NCI-H146 (cell line): ENCODE data around the gene LPIN1.
"Not testable (repeated sequence)": the region's sequence is repeated elsewhere in the genome, so short reads cannot be mapped to it uniquely, and the experiment has no call there.

ENCODE experiments used
- DNase-seq: peaks from one replicate; lab custom pipeline; 2025; lab: John Stamatoyannopoulos, UW

Gene LPIN1

DNA sequence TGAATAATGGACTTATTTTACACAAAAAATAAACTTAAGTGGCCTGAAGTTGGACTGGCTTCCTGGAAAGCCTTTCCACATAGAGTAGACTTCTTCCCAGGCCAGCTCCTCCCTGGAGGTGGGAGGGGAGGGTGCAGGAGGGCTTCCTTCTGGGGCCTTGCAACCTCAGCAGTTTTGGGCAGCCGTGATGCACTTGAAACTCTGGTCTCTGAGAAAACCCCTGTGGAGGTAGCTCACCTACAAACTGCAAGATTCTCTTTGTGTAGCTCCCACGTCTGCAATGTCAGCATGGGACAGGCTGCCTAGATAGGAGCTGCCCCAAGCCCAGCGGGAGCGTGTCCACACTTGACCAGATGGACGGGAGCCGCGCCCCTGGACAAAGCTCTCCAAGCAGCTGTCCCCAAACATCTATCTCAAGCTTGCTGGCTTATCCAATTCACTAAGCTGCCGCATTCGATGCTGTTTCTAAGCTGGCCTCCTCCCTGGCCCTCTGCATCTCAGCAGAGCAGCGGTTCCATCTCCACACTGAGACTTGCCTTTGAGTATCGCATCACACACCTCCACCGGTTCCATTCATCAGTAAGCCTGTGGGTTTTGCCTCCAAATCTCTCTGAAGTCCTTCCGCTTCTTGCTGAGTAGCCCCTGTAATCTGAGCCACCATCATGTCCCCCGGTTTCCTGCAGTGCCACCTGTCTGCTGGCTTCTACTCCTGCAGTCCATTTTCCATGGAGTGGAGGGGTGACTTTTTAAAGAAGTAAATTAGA, 1.6 kb upstream of the LPIN1 start:
- DNase-seq, result peak; percentile 54

DNA sequence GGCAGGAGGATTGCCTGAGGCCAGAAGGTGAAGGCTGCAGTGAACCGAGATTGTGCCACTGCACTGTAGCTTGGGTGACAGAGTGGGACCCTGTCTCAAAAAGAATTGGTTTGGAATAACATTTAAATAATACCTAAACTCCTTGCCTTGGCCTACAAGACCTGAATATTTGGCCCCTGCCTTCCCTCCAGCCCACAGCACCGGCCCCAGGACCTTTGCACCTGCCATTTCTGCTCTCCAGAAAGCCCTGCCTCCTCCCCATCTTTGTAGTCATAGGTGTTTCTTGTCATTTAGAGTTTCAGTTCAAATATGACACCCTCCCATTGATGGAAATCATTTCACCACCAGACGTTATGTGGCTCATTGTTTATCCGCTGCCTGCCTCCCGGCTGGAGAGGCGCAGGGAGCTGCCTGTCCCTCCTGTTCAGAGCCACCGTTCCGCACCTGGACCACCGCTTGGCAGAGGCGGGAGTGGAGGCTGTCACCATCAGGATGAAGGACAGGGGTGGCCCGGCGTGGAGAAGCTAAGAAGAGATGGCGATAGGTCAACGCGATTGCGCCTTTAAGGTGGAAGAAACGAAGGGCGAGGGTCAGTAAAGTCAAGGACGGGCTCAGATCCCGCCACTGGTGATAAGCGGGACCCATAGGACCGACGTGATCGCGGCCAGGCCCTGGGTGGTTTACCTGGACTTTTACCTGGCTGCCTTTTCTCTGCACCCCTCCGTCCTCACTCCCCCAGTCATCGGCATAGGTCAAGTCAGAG, 638 bp upstream of the LPIN1 start:
- DNase-seq, result peak; percentile 10

DNA sequence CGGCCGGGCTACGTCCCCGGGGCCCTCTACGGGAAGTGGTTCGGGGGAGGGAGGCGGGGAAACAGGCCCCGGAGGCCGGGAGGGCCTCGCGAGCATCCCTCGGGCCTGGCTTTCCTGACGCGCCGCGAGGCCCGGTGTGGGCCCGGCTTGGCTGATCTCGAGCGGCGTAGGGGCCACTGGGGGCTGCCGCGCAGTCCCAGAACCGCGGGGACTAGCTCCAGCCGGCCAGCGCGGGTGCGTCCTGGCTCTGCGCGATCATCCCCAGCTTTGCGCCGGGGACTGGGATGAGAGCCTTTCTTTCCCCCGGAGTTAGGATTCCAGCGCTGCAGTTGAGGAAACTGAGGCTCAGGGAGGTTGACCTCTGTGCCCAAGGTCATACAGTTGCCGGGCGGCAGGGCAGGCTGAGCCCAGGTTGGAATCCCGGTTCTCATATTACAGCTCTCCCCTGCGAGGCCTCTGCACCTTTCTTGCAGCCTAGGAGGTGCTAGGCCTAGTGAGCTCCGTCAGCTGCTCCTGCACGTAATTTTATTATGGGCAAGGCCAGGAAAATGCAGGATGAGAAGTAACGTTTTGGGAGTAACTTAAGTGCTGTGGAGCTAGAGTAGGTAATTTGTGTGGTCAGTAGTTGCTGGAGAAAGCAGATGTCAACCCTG, 501 bp downstream of the LPIN1 start:
- DNase-seq, result peak; percentile 50

DNA sequence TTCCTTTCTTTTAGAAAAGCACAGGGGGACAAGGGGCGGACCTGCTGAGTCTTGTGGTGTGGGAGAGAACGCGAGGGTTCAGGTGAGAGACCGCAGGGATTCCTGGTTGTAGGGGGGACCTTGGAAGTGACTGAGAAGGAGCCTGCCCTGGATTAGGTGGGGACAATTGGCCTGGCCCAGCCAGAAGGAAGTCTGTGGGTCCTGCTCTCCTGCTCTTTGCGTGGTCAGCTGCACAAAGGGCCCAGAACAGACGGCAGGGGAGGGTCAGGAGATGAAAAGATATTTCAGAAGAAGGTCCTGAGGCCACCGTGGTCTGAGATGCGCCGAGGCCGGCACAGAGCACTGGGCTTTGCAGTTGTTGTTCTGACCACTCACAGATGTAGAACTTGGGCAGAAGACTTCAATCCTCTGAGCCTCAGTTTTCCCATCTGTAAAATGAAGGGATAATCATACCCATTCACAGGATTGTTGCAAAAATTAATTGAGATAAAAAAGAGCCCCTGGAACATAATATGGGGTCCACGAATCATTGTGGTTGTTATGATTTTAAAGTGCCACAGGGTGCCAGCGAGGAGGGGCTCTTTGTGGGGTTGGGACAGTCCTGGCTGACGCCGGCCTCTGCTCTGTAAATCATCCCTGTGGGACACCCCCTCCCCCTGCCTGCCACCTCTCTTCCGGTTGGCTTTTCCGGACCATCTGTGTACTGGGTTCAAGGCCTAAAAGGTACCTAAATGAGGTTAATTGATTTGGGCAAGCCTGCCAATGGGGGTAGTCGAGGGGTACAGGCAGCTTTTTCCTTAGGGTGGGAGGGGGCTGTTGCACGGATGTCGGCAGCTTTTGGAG, 1.8 kb downstream of the LPIN1 start:
- DNase-seq, result no peak

DNA sequence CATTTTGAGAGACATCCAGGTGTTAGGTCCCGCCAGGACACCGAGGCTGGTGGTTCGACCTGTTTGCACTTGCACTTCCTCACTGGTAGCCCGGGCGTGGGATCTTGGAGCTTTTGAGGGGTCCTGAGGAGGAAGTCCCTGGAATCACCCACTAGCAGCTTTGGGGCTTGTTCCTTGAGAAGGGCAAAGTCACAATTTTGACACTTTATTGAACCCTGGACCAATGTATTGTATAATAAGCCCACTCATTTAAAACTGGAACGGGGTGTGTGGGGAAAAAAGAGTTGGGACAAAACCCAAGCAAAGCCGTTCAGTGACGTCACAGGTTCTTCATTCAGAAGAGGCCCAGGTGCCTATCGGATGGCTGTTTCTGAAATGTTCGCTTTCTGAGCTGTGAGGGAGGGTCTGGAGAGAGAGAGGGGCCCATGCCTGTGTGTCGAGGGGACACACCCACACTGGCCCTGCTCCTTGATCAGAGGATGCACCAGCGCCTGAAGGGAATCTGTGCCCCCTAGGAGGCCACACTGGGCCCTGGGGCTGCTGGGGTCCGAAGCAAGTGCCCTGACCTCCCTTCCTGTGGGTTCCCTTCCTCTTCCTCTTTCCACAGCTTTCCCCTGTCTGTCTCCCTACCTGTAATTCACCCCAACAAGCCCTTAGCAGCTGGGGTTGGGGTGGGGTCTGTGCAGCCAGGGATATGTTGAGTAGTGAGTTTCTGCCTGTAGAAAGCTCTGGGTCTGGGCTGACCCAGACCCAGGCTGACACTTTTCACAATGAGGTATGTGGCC, 2.6 kb downstream of the LPIN1 start:
- DNase-seq, result no peak

DNA sequence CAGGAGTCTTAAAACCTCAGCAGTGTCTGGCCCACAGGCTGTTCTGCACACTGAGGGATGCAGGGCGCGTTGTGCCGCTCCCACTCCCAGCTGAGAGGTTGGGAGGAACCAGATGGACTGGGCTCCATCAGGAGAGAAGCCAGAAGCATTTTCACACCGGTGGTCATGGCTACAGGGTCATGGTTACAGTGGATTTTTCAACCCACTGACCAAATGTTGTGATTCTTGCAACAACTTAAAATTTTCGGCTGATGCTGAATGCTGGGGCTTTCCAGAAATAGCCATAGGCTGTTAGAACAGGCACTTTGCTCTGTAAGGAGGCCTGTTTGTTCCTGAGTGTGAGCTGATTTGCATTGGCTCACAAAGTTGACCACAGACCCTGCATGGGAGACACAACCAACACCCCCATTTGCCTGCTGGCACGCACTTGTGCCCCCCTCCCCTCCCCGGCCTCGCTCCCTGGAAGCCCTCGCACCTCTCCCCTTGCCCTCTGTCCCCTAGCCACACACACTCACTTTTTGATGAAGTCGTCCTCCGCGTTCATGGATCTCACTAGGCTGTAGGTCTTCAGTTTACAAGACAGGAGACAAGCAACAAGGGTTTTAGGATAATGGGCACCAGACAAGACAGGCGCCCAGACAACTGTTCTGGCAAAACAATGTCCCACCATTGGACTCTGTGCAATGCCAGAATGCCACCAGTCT, 3.4 kb downstream of the LPIN1 start:
- DNase-seq, result no peak

DNA sequence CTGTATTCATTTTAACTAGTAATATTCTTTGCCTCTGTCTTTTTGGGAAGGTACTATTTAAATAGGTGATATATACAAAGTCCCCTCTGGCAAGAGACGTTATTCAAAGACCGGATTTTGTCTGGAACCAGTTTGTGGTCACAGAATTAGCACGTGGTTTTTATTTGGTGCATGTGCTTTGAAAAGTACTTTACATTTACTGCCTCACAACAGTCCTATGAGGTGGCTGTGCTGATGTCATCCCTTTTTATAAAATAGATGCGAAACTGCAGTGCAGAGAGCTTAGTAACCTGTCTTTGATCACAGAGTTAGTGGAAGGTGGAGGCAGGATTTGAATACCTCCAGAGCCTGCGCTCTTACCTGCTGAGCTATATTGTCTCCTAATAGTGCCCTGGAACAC, 4.0 kb downstream of the LPIN1 start:
- DNase-seq, result no peak

DNA sequence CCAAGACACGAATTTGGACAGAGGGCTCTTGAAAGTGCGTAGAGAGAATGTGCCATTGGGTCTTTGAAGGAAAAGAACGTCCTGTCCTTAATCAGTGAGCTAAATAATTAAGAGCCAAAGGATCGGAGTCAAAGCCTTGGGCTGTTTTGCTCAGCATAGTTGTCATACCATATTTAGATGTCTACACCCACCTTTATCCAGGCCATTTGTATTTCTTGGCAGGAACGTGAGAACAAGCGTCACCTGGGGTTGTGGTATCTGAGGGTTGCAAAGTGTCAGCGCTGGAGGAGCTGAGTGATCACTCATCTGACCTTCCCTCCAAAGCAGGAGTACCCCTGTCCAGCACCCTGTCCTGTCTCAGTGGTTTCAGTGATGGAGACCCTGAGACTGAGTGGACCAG, 4.5 kb downstream of the LPIN1 start:
- no peak for DNase-seq

DNA sequence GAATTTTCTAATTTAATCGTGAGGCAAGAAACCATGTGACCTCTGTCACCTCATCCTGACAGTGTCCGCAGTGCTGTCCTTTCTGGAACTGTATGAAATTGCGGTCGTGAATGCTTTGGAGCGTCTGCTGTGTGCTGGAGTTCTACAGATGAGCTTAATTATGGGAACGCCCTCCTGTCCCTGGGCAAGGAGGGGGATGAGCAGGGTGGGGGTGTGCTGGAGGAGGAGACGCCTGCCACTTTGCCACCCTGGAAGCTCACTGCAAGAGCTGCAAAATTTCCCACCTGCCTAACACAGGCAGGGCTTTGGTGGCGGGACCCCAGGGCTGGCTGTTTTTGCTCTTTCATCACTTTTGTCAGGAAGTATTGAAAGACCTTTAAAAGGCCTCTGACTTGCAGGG, 6.5 kb downstream of the LPIN1 start:
- DNase-seq, result peak; percentile 28

DNA sequence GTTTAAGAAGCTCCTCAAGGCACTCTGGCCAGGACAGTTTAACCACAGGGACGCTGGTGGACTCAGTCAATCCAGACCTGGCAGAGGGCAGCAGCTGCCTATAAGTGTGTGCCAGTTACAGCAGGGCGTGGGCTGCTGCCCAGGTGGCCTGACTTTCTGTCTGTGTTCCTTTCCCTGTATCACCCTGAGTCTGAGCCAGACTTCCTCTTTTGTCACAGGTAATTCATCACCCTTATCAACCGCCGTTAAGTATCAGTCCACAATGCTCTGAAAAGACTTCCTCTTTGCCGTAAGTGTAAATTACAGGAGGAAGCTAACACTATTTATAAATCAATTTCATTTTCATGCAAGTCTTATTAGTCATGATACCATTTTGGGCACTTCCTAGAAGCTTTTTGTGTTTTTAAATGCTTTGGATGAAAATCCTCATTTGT, 7.0 kb downstream of the LPIN1 start:
- peak; percentile 87 for DNase-seq

DNA sequence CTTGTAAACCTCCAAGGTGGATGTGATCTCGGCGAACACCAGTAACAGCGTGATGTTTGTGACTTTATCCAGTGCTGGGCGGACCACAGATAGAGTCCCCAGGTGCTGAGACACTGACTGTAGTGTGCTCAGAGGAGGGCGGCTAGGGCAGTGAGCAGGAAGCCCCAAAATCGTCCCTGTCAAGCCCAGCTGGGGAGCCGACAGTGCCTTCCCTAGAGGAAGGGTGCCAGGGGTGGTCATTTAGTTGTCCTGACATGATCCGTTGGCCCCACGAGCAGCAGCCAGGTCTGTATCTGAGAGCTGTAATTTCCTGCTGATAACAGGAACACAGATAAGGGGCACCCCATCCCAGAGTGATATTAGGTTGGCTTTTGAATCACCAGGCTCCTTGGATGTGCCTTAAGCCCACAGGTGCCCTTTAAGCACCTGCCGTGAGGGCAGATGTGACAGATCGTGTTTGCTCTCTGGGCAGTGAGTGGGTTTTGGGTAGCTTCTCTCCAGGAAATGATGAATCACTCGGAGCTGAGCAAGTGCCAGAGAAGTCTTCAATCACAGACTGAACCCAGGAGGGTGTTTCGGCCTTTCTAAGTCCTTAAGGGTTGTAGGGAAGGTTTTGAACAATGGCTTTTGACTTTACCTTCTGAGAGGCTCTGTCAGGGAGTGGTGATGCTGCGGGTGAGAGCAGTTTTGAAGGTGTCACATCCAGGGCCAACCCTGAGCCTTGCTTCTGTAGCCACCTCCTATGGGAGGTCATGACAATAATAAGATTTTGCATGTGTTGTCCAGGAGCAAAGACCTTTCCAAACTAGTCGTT, 7.7 kb downstream of the LPIN1 start:
- DNase-seq, result peak; percentile 73

DNA sequence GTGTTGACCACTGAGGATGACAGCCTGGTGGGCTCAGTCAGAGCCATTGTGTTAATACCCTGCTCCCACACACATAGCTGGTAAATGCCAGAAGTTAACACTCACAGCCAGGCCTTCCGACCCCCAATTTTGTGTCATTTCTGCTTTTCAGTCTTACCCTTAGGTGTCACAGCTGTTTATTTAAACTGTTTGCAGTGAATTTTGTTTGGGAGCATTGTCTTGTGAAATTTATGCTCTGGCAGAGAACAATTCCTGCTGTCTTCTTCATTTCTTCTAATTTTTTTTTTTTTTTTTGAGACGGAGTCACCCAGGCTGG, 8.2 kb downstream of the LPIN1 start:
- no peak for DNase-seq

DNA sequence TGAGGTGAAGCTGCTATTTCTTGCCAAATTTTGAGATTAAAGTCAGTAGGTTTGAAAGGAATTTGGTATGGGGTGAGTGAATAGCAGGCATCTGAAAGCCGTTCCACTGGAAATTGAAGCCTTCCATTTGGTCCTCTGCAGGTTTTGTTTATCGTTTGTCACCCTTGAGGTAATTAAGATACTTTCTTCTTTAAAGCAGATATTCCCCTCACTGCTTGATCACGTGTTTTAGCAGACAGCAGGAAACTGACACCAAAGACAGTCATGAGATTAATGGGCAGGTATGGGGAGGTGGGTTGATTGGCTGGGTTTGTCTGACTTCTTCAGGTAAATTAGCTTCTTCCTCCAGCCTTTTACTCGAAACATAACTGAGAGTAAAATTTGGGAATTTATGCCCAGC, 10.7 kb downstream of the LPIN1 start:
- peak; percentile 20 for DNase-seq

DNA sequence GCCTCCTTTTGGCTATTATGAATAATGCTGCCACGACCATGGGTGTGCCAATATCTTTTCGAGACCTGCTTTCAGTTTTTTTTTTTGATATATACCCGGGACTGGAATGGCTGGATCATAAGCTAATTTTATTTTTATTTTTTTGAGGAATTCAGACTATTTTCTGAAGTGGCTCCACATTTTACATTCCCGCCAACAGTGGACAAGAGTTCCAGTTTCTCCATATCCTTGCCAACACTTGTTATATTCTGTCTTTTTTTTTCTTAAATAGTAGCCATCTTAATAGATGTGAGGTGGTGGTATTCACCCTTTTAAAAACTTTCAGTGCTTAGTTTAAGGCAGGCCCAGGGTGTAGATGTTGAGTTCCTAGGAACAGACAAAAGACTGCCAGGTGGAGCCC, 11.8 kb downstream of the LPIN1 start:
- DNase-seq, result no peak

DNA sequence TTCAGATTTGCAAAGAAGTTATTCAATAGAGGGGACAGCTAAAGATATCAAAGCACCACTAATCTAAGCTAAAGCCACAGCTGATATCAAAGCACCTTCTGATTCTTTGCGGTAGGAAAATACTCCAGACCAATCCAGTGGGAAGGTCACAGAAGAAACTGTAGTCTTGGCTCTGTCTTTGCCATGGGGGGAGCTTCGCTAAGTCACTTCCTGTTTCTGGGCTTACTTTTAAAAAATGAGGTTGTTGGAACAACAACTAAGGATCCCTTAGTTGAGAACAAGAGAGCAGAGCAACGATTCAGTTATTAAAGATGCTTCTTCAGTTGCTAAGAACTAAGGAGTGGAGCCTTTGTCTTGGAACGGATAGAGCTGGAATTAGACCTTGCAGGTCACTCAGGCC, 12.2 kb downstream of the LPIN1 start:
- DNase-seq, result no peak

DNA sequence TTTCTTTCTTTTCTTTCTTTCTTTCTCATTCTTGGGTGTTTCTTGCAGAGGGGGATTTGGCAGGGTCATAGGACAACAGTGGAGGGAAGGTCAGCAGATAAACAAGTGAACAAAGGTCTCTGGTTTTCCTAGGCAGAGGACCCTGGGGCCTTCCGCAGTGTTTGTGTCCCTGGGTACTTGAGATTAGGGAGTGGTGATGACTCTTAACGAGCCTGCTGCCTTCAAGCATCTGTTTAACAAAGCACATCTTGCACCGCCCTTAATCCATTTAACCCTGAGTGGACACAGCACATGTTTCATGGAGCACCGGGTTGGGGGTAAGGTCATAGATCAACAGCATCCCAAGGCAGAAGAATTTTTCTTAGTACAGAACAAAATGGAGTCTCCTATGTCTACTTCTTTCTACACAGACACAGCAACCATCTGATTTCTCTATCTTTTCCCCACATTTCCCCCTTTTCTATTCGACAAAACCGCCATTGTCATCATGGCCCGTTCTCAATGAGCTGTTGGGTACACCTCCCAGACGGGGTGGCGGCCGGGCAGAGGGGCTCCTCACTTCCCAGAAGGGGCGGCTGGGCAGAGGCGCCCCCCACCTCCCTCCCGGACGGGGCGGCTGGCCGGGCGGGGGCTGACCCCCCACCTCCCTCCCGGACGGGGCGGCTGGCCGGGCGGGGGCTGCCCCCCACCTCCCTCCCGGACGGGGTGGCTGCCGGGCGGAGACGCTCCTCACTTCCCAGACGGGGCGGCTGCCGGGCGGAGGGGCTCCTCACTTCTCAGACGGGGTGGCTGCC, 12.9 kb downstream of the LPIN1 start:
- DNase-seq, result not testable (repeated sequence)

DNA sequence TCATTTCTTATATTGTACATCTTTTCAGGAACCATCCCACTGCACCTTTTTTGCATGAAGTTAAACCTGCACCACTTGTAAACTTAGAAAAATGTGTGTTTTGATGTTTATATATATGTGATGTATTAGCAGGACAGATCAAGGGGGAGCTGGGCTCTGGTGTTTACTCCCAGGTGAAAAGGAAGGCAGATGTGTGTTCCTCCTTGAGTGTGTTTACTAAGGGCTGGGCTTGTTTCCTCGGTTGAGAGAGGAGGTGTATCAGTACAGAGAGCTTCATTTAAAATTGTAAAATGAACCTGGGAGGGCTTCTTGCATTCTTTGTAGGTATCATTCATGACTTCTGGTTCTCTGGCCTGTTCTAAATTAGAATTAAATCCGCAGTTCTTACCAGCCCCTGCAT, 14.8 kb downstream of the LPIN1 start:
- no peak for DNase-seq

DNA sequence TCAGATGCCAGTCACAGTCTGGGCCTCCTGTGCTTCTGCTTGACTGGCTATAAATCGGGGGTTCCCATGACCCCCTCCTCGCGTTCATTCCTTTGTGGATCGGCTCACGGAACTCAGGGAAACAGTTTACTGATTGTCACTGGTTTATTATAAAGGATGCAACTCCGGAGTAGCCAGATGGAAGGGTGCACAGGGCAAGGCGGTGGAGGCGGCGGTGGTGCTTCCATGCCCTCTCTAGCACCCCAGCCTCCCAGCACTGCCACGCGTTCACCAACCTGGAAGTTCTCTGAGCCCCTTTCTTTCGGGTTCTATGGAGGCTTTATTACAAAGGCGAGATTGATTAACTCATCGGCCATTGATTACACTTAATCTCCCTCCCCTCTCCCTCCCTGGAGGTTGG, 15.6 kb downstream of the LPIN1 start:
- no peak for DNase-seq

DNA sequence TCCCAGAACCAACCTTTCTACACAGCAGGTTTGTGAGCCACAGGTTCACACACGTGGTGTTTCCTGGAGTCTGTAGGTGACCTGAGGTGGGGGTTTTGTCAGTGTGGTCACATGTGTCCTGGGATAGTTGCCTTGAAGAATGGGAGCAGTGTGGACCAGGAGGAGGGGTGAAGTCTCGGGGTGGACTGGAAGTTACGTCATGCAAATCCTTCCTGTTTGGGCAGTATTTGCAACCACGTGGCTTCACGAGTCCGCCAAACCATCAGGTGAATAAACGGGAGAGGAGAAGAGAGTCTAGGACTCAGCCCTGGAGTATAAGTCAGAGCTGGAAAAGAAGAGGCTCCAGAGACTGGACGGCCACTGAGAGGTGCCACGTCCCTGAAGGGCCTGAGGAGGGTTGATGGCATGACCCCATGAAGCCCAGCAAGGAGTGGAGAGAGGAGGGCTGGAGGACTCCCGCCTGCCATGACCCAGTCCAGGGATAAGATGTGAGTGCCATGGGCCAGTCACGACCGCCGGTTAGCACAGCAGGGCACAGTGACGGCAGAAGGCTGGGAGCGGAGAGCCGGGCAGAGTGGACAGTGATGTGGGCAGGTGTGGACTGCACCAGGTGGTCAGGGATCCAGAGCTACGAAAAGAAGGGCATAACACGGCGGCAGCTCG, 16.5 kb downstream of the LPIN1 start:
- DNase-seq, result no peak
